Uterus (tissue), 2 donors: ENCODE measurements around the gene CCM2.

Source experiments
- CTCF ChIP-seq, 4 experiments: fragments of 200-600 bp in 2 of 4; fragments of 450-650 bp in 2 of 4; sonication (generic) in 2 of 4; IDR thresholded peaks; one replicate each; pipeline ENCODE4 v1.5.1; 2016 to 2019; ENCODE audit warnings: antibody characterized with exemption in 4 of 4, mild to moderate bottlenecking in 2 of 4, moderate library complexity in 1 of 4
- POLR2A ChIP-seq, 2 donors: fragments of 450-650 bp; IDR thresholded peaks; one replicate each; pipeline ENCODE4 v1.6.1; 2016; ENCODE audit warnings: antibody characterized with exemption in 2 of 2, mild to moderate bottlenecking in 1 of 2, moderate library complexity in 1 of 2

- peak in 1 of 4 experiments; percentile 9 for TF ChIP-seq CTCF (IDR thresholded peaks at IDR 0.05)
- peak in 1 of 2 donors; percentile 46 for TF ChIP-seq POLR2A (IDR thresholded peaks at IDR 0.05)
Observed at GRCh38 chr7:45000093-45001032, at the start of gene CCM2.
